H1 (cell line): Measurements from ENCODE around the gene HMGB1. TPM values are rescaled to one million over a fixed set of nuclear protein-coding genes. Genes with fewer than 3 reads are reported as not detected.

ENCODE experiments used
- CTCF ChIA-PET: fragments of 300-600 bp; sonication (Branson Sonifier 250); formaldehyde crosslinking; loops from one replicate; lab custom pipeline; 2021; ENCODE audit not compliant: partially characterized antibody; lab: Charles Lee
- POLR2A ChIA-PET: fragments of 300-600 bp; sonication (Branson Sonifier 250); formaldehyde crosslinking; loops from one replicate; lab custom pipeline; 2021; ENCODE audit warnings: inconsistent platforms; ENCODE audit not compliant: partially characterized antibody; lab: Charles Lee
- DNase-seq, 2 experiments: peaks; one replicate each; pipeline versions ENCODE4 v3.0.0 to v3.0.0-alpha.2; 2010 to 2022; ENCODE audit warnings: low spot score in 2 of 2, low read depth in 1 of 2, mixed read lengths in 1 of 2
- FAIRE-seq: peaks from 2 replicates; lab custom pipeline; 2011; peaks lifted over from hg19 to GRCh38; lab: Jason Lieb, UNC
- H2AFZ ChIP-seq: 2 replicates; pipeline ENCODE4 v1.8.1; 2012; ENCODE audit warnings: low read length, inconsistent platforms
- H2AK5ac ChIP-seq: 2 replicates; pipeline ENCODE4 v1.6.1; 2013; ENCODE audit warnings: low read depth, low read length
- H2BK120ac ChIP-seq: replicated peaks from 2 replicates; pipeline ENCODE3; 2013; ENCODE audit warnings: low read depth, low read length, inconsistent platforms
- H2BK12ac ChIP-seq: 2 replicates; pipeline ENCODE4 v1.6.1; 2013; ENCODE audit warnings: low read depth, low read length
- H2BK15ac ChIP-seq: 2 replicates; pipeline ENCODE4 v1.6.1; 2013; ENCODE audit warnings: low read length
- H2BK20ac ChIP-seq: 2 replicates; pipeline ENCODE4 v1.6.1; 2013; ENCODE audit warnings: low read length
- H2BK5ac ChIP-seq: 2 replicates; pipeline ENCODE4 v1.6.1; 2013; ENCODE audit warnings: low read depth, low read length
- H3K14ac ChIP-seq: 2 replicates; pipeline ENCODE4 v1.6.1; 2013; ENCODE audit warnings: inconsistent platforms; ENCODE audit not compliant: insufficient read length
- H3K18ac ChIP-seq: 2 replicates; pipeline ENCODE4 v1.6.1; 2013; ENCODE audit warnings: low read length; ENCODE audit errors: extremely low read depth
- H3K23ac ChIP-seq: 2 replicates; pipeline ENCODE4 v1.6.1; 2013; ENCODE audit warnings: inconsistent platforms; ENCODE audit not compliant: insufficient read length
- H3K23me2 ChIP-seq: 2 replicates; pipeline ENCODE4 v1.6.1; 2013; ENCODE audit warnings: low read depth, low read length
- H3K27ac ChIP-seq: 2 replicates; pipeline ENCODE4 v1.6.1; 2011; ENCODE audit warnings: low read depth, low read length, inconsistent platforms
- H3K27me3 ChIP-seq, 4 experiments: replicated peaks in 1 of 4; 1 replicate in 1 of 4; 2 replicates in 3 of 4; pipeline versions ENCODE4 v1.6.1 to v1.8.1; 2011 to 2013; ENCODE audit warnings: low read length in 3 of 4, mild to moderate bottlenecking in 3 of 4, inconsistent platforms in 2 of 4, mixed read lengths in 2 of 4, moderate library complexity in 1 of 4; ENCODE audit not compliant: control insufficient read depth in 3 of 4, insufficient read depth in 3 of 4; ENCODE audit errors: extremely low read depth in 1 of 4
- H3K36me3 ChIP-seq, 4 experiments: 2 replicates each; pipeline versions ENCODE4 v1.6.1 to v1.8.1; 2011 to 2013; ENCODE audit warnings: mild to moderate bottlenecking in 4 of 4, low read length in 3 of 4, moderate library complexity in 2 of 4, control low read depth in 1 of 4, inconsistent platforms in 1 of 4; ENCODE audit not compliant: insufficient read depth in 4 of 4, control insufficient read depth in 2 of 4
- H3K4ac ChIP-seq: replicated peaks from 2 replicates; pipeline ENCODE3; 2013; ENCODE audit warnings: low read length, low read depth, mixed read lengths, inconsistent platforms; ENCODE audit not compliant: insufficient read length
- H3K4me1 ChIP-seq, 4 experiments: replicated peaks in 1 of 4; 1 replicate in 1 of 4; 2 replicates in 3 of 4; pipeline versions ENCODE4 v1.6.1 to v1.8.1; 2011 to 2013; ENCODE audit warnings: low read length in 3 of 4, inconsistent platforms in 2 of 4, mixed read lengths in 1 of 4; ENCODE audit not compliant: insufficient read depth in 4 of 4, control insufficient read depth in 3 of 4
- H3K4me2 ChIP-seq, 2 experiments: 2 replicates each; pipeline versions ENCODE4 v1.6.1 to v1.8.1; 2011 to 2013; ENCODE audit warnings: low read depth in 2 of 2, low read length in 2 of 2, control low read depth in 1 of 2, inconsistent platforms in 1 of 2, mild to moderate bottlenecking in 1 of 2; ENCODE audit not compliant: insufficient read depth in 1 of 2
- H3K4me3 ChIP-seq, 4 experiments: fragments of 200-600, 300-600 bp in 1 of 4; sonication (generic), shearing (Covaris generic), sonication (Bioruptor Twin) in 1 of 4; 2 replicates each; pipeline versions ENCODE4 v1.5.1 to v1.8.1; 2011 to 2016; ENCODE audit warnings: low read length in 4 of 4, low read depth in 3 of 4, control low read depth in 2 of 4, inconsistent platforms in 2 of 4, mild to moderate bottlenecking in 2 of 4, mixed read lengths in 1 of 4, moderate library complexity in 1 of 4; ENCODE audit not compliant: insufficient read depth in 2 of 4; ENCODE audit errors: extremely low read depth in 1 of 4
- H3K56ac ChIP-seq: replicated peaks from 2 replicates; pipeline ENCODE3; 2013; ENCODE audit warnings: low read depth, mild to moderate bottlenecking, mixed read lengths, low read length, inconsistent platforms; ENCODE audit not compliant: insufficient read length
- H3K79me1 ChIP-seq: 2 replicates; pipeline ENCODE4 v1.6.1; 2013; ENCODE audit warnings: low read depth, low read length, control low read depth
- H3K79me2 ChIP-seq, 2 experiments: 2 replicates each; pipeline versions ENCODE4 v1.6.1 to v1.8.1; 2012 to 2013; ENCODE audit warnings: low read length in 2 of 2, mild to moderate bottlenecking in 2 of 2, inconsistent platforms in 1 of 2; ENCODE audit not compliant: insufficient read depth in 2 of 2, control insufficient read depth in 1 of 2
- H3K9ac ChIP-seq, 4 experiments: replicated peaks in 1 of 4; 1 replicate in 1 of 4; 2 replicates in 3 of 4; pipeline versions ENCODE4 v1.6.1 to v1.8.1; 2011 to 2013; ENCODE audit warnings: low read depth in 3 of 4, low read length in 3 of 4, control low read depth in 2 of 4, mild to moderate bottlenecking in 2 of 4, moderate library complexity in 2 of 4, inconsistent platforms in 1 of 4; ENCODE audit errors: extremely low read depth in 1 of 4
- H3K9me3 ChIP-seq, 2 experiments: 2 replicates each; pipeline versions ENCODE4 v1.6.1 to v1.8.1; 2012 to 2013; ENCODE audit warnings: mild to moderate bottlenecking in 2 of 2, moderate library complexity in 2 of 2, control low read depth in 1 of 2, inconsistent platforms in 1 of 2, low read depth in 1 of 2, low read length in 1 of 2, mixed read lengths in 1 of 2; ENCODE audit not compliant: insufficient read depth in 2 of 2
- H4K20me1 ChIP-seq, 2 experiments: replicated peaks in 1 of 2; 2 replicates each; pipeline versions ENCODE3 to v1.8.1; 2011 to 2013; ENCODE audit warnings: inconsistent platforms in 2 of 2, low read length in 2 of 2, mild to moderate bottlenecking in 1 of 2; ENCODE audit not compliant: insufficient read depth in 2 of 2, control insufficient read depth in 1 of 2
- H4K5ac ChIP-seq: 2 replicates; pipeline ENCODE4 v1.6.1; 2013; ENCODE audit warnings: low read length, low read depth, mixed read lengths, inconsistent platforms; ENCODE audit not compliant: insufficient read length
- H4K8ac ChIP-seq: 2 replicates; pipeline ENCODE4 v1.8.0; 2013; ENCODE audit warnings: mild to moderate bottlenecking, moderate library complexity, low read length, inconsistent platforms; ENCODE audit not compliant: insufficient read depth; ENCODE audit errors: extremely low read depth
- H4K91ac ChIP-seq: replicated peaks from 2 replicates; pipeline ENCODE3; 2013; ENCODE audit warnings: low read length, mixed read lengths, inconsistent platforms; ENCODE audit not compliant: insufficient read length
- WGBS, 2 experiments: shearing (Covaris generic) in 1 of 2; methylation state at CpG; one replicate each; pipeline versions ENCODE4 v1.1.6 to v1.1.7; 2013 to 2015; ENCODE audit warnings: low lambda C conversion rate in 2 of 2, mixed read lengths in 2 of 2, inconsistent platforms in 1 of 2, low coverage in 1 of 2, missing lambda C conversion rate in 1 of 2; ENCODE audit not compliant: insufficient replicate concordance in 2 of 2, insufficient coverage in 1 of 2, insufficient read length in 1 of 2; ENCODE audit errors: extremely low coverage in 1 of 2, missing lambda C conversion rate in 1 of 2; 5-methylcytosine and 5-hydroxymethylcytosine counted together
- polyA plus RNA-seq, 7 experiments: library from polyadenylated mRNA; depleted of rRNA in 3 of 7; stranded (reverse) in 5 of 7; unstranded in 2 of 7; fragments of >200 nt in 5 of 7; fragments of 200-250 nt in 2 of 7; gene quantifications; 1 replicate in 5 of 7; 2 replicates in 1 of 7; 4 replicates in 1 of 7; pipeline versions ENCODE4 v1.2.1 to v1.2.3, GENCODE V29; 2011 to 2013; ENCODE audit warnings: missing spikeins in 2 of 7, mixed read lengths in 2 of 7
- total RNA-seq: library from RNA; stranded (reverse); fragmentation: NEBNext Ultra II Directional; extraction: Animal tissue kit (Norgen Biotek cat#: 25700); gene quantifications from 2 replicates; pipeline ENCODE4 v1.2.1, GENCODE V29; 2021

The HMGB1 gene
- total and polyA plus RNA-seq, 2 of the 8 experiments (the other 6 are each of a cell fraction or from before 2014, with no cell fraction given): 123 to 776 TPM

DNA sequence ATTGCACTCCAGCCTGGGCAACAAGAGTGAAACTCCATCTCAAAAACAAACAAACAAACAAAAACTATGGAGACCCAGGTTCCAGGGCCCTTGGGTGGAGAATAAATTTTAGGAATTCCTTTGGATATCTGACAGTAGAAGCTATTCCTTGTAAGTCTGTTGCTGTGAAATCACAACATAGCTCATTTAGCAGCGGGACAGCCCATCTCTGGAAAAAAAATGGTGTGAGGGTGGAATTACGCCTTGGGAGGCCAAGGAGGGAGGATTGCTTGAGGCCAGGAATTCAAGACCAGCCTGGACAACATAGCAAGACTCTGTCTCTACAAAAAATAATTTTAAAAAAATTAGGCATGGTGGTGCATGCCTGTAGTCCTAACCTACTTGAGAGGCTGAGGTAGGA is 15.7 kb downstream of the HMGB1 start:
- no peak overlapping the region for H2BK120ac ChIP-seq
- no peak overlapping the region for H2AFZ ChIP-seq
- H2BK20ac ChIP-seq: no peak overlapping the region
- H3K9me3 ChIP-seq: no peaks in the 10 kb centered on the region
- no peak overlapping the region for H3K18ac ChIP-seq
- no peak overlapping the region for H3K56ac ChIP-seq
- H3K36me3 ChIP-seq: no peaks in the 10 kb centered on the region
- no peaks in the 10 kb centered on the region for H3K79me1 ChIP-seq
- no peak overlapping the region for H3K23ac ChIP-seq
- no peaks in the 10 kb centered on the region for H3K27me3 ChIP-seq
- DNase-seq: no peak
- POLR2A ChIA-PET: interaction anchor here (0.7 to 2.8 kb wide), 3 partner anchors 8 to 16 kb away, joined by 4 to 12 read pairs (median 9); partner anchors contain the start of gene HMGB1
- H3K4me1 ChIP-seq: peaks cover 0 to 4% (median 2%) of the 10 kb centered on the region in 4 experiments; a peak in 3 of 7 replicates
- no peak overlapping the region for H2BK12ac ChIP-seq
- no peak overlapping the region for H3K14ac ChIP-seq
- H3K23me2 ChIP-seq: peaks cover 4% of the 10 kb centered on the region; the same call in 1 of the 2 replicates
- H4K8ac ChIP-seq: no peak overlapping the region
- no peak overlapping the region for H4K5ac ChIP-seq
- no peak for FAIRE-seq
- no peaks in the 10 kb centered on the region for H3K79me2 ChIP-seq
- CTCF ChIA-PET: interaction anchor here (0.6 to 1.0 kb wide), 4 partner anchors 25 to 724 kb away, joined by 3 to 4 read pairs (median 3); no protein-coding TSS in a partner anchor
- H4K91ac ChIP-seq: no peak overlapping the region
- no peak overlapping the region for H3K4me3 ChIP-seq
- H3K4ac ChIP-seq: no peak overlapping the region
- no peak overlapping the region for H3K27ac ChIP-seq
- H2BK5ac ChIP-seq: no peak overlapping the region
- H3K4me2 ChIP-seq: no peak overlapping the region
- no peak overlapping the region for H2BK15ac ChIP-seq
- H2AK5ac ChIP-seq: no peak overlapping the region
- 95% methylated on average over 2 of the region's 2 CpGs; no CpG with 5 or more reads in 1 of the 2 experiments for WGBS, 2 experiments
- H4K20me1 ChIP-seq: no peaks in the 10 kb centered on the region
- no peak overlapping the region for H3K9ac ChIP-seq
